Mucosa of descending colon (tissue), 3 donors: ENCODE results near the gene ST8SIA2. TPM values are rescaled to one million over a fixed set of nuclear protein-coding genes. Genes with fewer than 3 reads are reported as not detected.

ENCODE experiments used
- ATAC-seq: fragments of 200-7000 bp; cut with Tn5 transposase; one replicate; pipeline ENCODE4 v1.9.1; 2020; ENCODE audit warnings: mild to moderate bottlenecking, moderate library complexity
- DNase-seq, 3 donors: peaks; one replicate each; pipeline ENCODE4 v3.0.0-alpha.2; 2020
- H3K36me3 ChIP-seq: fragments of 200-600 bp; one replicate; pipeline ENCODE4 v1.8.0; 2021; ENCODE audit warnings: low read depth, mild to moderate bottlenecking
- H3K4me1 ChIP-seq: fragments of 200-600 bp; one replicate; pipeline ENCODE4 v1.8.0; 2021; ENCODE audit warnings: low read depth, mild to moderate bottlenecking
- H3K4me3 ChIP-seq: fragments of 200-600 bp; one replicate; pipeline ENCODE4 v1.8.0; 2021; ENCODE audit warnings: mild to moderate bottlenecking
- H3K9me3 ChIP-seq: fragments of 200-600 bp; one replicate; pipeline ENCODE4 v1.8.0; 2021; ENCODE audit warnings: mild to moderate bottlenecking
- CTCF ChIP-seq: fragments of 200-600 bp; IDR thresholded peaks from one replicate; pipeline ENCODE4 v1.8.0; 2022; ENCODE audit warnings: antibody characterized with exemption, mild to moderate bottlenecking
- intact Hi-C, 2 donors: fragments of 100-400 bp; cut with DNase I in 1 of 2; cut with micrococcal nuclease in 1 of 2; formaldehyde crosslinking; loops; one replicate each; pipeline versions ENCODE4 v1.11.0 to v1.11.1; 2022; cut with DNase I, micrococcal nuclease
- total RNA-seq, 3 donors: library from RNA; stranded (reverse); fragmentation: NEBNext Ultra II Directional in 2 of 3; extraction: Animal tissue kit (Norgen Biotek cat#: 25700) in 2 of 3; gene quantifications; one replicate each; pipeline versions ENCODE4 v1.2.1 to v1.2.4, GENCODE V29; 2021 to 2023
- donor health status: DM: no; HTN: no; CAD: no; lungs with moderate emphysema.
- donor health status: DM: no; HTN: no; CAD: no.
- donor health status: DM: no; HTN: yes; CAD: no.

Gene ST8SIA2
- total RNA-seq, 3 donors from 2014 or later: 0.29 to 0.44 (median 0.43) TPM

- TF ChIP-seq CTCF: no peak
- Histone ChIP-seq H3K4me3 (no peak overlapping the region), H3K4me1 (no peaks in the 10 kb centered on the region), H3K9me3 (no peaks in the 10 kb centered on the region), H3K36me3 (no peaks in the 10 kb centered on the region)
- DNase-seq: no peak
- intact Hi-C loops: no loop called here
- no peak for ATAC-seq
Measured at GRCh38 chr15:92425578-92426225, 32.0 kb downstream of the ST8SIA2 start.

GRCh38 chr15:92429378-92430068 is 35.8 kb downstream of the ST8SIA2 start:
- Histone ChIP-seq H3K9me3 (no peaks in the 10 kb centered on the region), H3K36me3 (no peaks in the 10 kb centered on the region), H3K4me1 (no peaks in the 10 kb centered on the region), H3K4me3 (no peak overlapping the region)
- no peak for TF ChIP-seq CTCF
- DNase-seq (no peak), ATAC-seq (no peak)
- intact Hi-C loops: no loop called here

GRCh38 chr15:92430069-92430440 is 36.4 kb downstream of the ST8SIA2 start:
- intact Hi-C loops: no loop called here
- Histone ChIP-seq H3K36me3 (no peaks in the 10 kb centered on the region), H3K9me3 (no peaks in the 10 kb centered on the region), H3K4me1 (no peaks in the 10 kb centered on the region), H3K4me3 (no peak overlapping the region)
- ATAC-seq (no peak), DNase-seq (no peak)
- TF ChIP-seq CTCF: no peak

GRCh38 chr15:92435145-92435544 is 41.5 kb downstream of the ST8SIA2 start:
- intact Hi-C loops: no loop called here
- ATAC-seq: no peak
- Histone ChIP-seq H3K9me3 (no peaks in the 10 kb centered on the region), H3K36me3 (no peaks in the 10 kb centered on the region), H3K4me1 (no peaks in the 10 kb centered on the region), H3K4me3 (no peak overlapping the region)
- no peak for DNase-seq
- no peak for TF ChIP-seq CTCF

GRCh38 chr15:92438471-92438870 is 44.8 kb downstream of the ST8SIA2 start:
- no peaks in the 10 kb centered on the region for H3K36me3 ChIP-seq
- H3K4me3 ChIP-seq: no peak overlapping the region
- ATAC-seq (no peak), DNase-seq (no peak)
- no peaks in the 10 kb centered on the region for H3K4me1 ChIP-seq
- no peaks in the 10 kb centered on the region for H3K9me3 ChIP-seq
- TF ChIP-seq CTCF: no peak
- intact Hi-C loops: no loop called here
